ENCODE measurements around the gene PDK2.

GRCh38 chr17:50060951-50061712 is 34.0 kb upstream of the PDK2 start:
- TF ChIP-seq CTCF (IDR thresholded peaks at IDR 0.05; ENCODE audit: borderline replicate concordance, extremely low read depth, low read length, poor library complexity, severe bottlenecking) (no peak), EZH2 (IDR thresholded peaks at IDR 0.05; ENCODE audit: borderline replicate concordance, low read depth, low read length, severe bottlenecking) (no peak)
